Measurements from ENCODE around the gene ADRB2. TPM values are rescaled to one million over a fixed set of nuclear protein-coding genes. Genes with fewer than 3 reads are reported as not detected.
"Not testable (repeated sequence)": the region's sequence is repeated elsewhere in the genome, so short reads cannot be mapped to it uniquely, and the experiment has no call there.

ADRB2 gene
- total RNA-seq, 1 donor from 2014 or later, result 0.81 TPM

GRCh38 chr5:148849461-148849860 is 23.1 kb downstream of the ADRB2 start:
- intact Hi-C loops (cut with micrococcal nuclease), result loop anchor here (1.0 to 2.0 kb wide), 3 partner anchors 23 to 229 kb away; partner anchors contain the start of gene ADRB2

- intact Hi-C loops (cut with micrococcal nuclease), result no loop called here
Observed at GRCh38 chr5:148850836-148851235, 24.4 kb downstream of the ADRB2 start.

DNA sequence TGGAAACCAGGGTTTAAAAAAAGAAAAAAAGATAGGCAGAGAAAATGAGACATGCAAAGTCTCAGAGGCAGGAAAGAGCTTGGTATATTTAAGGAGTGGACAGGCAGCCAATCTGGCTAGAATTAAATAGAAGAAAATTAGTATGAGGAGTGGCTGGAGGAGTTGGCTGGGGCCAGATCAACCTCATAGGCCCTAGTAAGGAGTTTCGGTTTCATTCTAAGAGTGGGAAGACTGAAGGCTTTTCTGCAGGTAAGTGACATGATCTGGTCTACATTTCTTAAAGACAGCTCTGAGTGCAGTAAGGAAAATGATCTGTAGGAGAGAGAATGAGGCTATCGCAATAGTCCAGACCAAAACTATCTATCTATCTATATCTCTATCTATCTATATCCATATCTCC is 27.5 kb downstream of the ADRB2 start:
- intact Hi-C loops (cut with micrococcal nuclease), result no loop called here

GRCh38 chr5:148855249-148856008 is 29.0 kb downstream of the ADRB2 start:
- intact Hi-C loops (cut with micrococcal nuclease), result loop anchor here (1.0 kb wide), 1 partner anchor 29 kb away; the partner anchor contains the start of gene ADRB2

DNA sequence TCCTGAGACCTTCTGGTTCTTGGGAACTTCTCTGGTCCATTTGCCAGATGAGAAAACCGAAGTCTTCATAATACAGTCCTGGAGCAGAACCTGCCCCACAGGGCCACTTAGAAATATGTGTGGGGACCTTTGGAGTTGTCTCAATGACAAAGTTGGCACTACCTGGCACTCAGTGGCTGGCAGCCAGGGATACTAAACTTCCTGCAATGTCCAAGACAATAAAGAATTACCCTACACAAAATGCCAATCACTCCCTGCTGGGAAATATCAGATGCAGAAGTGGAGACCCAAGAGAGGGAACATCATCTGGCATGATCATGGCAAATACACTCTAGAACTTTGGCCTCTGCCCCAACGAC is 29.6 kb downstream of the ADRB2 start:
- intact Hi-C loops (cut with micrococcal nuclease), result loop anchor here (1.0 kb wide), 1 partner anchor 30 kb away; the partner anchor contains the start of gene ADRB2

DNA sequence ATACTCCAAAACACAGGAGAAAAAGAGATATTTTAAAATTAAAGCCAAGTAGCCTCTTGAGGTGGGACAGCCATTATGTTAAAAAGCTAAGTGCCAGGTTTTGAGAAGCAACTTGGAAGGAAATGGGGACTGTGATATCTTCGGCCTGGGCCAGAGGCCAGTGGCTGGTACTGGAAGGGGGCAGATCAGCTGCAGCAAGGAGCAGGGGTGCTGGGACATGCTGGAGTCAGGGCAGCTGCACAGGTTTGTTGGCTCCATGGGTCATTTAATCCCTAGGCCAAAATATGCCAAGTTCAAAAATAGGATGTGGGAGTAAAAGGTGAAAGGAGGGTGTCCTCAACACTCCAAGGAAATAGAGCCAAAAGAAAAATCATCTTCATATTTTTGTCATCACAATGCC is 30.0 kb downstream of the ADRB2 start:
- intact Hi-C loops (cut with micrococcal nuclease), result loop anchor here (1.0 kb wide), 1 partner anchor 30 kb away; the partner anchor contains the start of gene ADRB2

GRCh38 chr5:148857474-148857873 is 31.1 kb downstream of the ADRB2 start:
- intact Hi-C loops (cut with micrococcal nuclease), result no loop called here

- intact Hi-C loops (cut with micrococcal nuclease), result no loop called here
Observed at GRCh38 chr5:148858106-148858505, 31.7 kb downstream of the ADRB2 start.

GRCh38 chr5:148858547-148858946 is 32.1 kb downstream of the ADRB2 start:
- intact Hi-C loops (cut with micrococcal nuclease), result no loop called here

GRCh38 chr5:148859703-148860102 is 33.3 kb downstream of the ADRB2 start:
- intact Hi-C loops (cut with micrococcal nuclease), result no loop called here

- intact Hi-C loops (cut with micrococcal nuclease), result no loop called here
Observed at GRCh38 chr5:148860599-148860998, 34.2 kb downstream of the ADRB2 start.

DNA sequence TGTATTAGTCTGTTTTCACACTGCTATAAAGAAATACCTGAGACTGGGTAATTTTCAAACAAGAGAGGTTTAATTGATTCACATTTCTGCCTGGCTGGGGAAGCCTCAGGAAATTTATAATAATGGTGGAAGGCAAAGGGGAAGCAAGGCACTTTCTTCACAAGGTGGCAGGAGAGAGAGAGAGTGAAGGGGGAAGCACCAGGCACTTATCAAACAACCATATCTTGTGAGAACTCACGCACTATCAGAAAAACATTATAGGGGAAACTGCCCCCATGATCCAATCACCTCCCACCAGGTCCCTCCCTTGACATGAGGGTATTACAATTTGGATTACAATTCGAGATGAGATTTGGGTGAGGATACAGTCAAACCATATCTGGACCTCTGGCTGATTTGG is 34.7 kb downstream of the ADRB2 start:
- intact Hi-C loops (cut with micrococcal nuclease), result no loop called here

GRCh38 chr5:148861696-148862095 is 35.3 kb downstream of the ADRB2 start:
- intact Hi-C loops (cut with micrococcal nuclease), result no loop called here

GRCh38 chr5:148864113-148864841 is 37.9 kb downstream of the ADRB2 start:
- intact Hi-C loops (cut with micrococcal nuclease), result no loop called here

GRCh38 chr5:148866024-148866423 is 39.6 kb downstream of the ADRB2 start:
- intact Hi-C loops (cut with micrococcal nuclease), result no loop called here

DNA sequence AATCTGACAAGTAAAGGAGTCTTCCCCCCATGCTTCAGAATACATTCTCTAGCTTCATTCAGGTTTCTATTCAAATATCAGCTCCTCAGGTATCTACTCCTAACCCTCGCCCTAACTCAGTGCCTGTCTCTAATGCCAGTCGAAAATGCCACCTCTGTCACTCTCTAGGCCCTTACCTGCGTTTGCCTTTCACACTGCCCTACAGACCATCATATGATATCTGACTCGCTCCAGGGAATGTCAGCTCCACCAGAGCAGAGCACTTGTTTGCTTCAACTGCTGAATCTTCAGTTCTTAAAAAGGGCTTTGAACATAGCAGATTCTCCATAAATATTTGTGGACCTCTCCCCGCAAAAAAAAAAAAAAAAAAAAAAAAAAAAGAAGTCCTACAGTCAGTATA is 46.7 kb downstream of the ADRB2 start:
- intact Hi-C loops (cut with micrococcal nuclease), result no loop called here

DNA sequence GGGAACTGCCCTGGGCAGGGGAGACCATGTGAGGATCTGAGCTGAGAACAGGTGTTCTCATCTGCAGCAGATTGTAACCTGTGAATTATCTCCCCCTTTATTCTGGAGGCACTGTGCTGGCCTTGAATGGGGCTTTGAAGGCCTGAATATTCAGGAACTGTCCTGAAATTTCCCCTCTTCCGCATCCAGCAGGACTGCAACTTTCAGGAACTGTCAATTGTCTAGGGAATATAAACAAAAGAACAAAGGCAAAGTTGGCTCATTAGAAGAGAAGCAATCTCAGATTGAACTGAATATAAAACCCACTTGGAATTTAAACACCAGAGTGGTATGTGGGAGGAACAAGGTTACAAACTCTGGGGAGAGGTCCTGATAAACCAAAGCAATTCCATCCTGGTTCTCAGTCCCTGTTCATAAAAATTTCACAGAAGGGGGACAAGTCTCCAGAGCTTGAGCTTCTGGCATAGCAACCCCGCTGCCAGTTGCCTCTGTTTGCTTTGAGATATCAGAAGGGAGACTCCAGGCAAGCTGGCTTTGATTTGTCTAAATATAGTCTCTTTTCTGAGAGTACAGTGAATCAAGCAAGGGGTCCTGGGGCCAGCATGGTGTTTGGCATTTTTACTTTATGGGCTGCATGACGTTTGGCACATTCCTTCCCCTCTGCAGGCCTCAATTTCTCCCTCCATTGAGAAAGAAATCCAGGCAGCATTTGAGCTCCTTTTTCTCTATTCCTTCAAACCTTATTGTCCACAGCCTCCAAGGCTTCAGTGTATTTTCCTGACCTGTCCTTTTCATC is 47.5 kb downstream of the ADRB2 start:
- intact Hi-C loops (cut with micrococcal nuclease), result no loop called here

- intact Hi-C loops (cut with micrococcal nuclease), result no loop called here
Observed at GRCh38 chr5:148875205-148875875, 48.9 kb downstream of the ADRB2 start.

- intact Hi-C loops (cut with micrococcal nuclease), result not testable (repeated sequence)
Observed at GRCh38 chr5:148877436-148877835, 51.0 kb downstream of the ADRB2 start.

Measured in T-helper 1 cell treated with Interleukin-12 subunit alpha and Interleukin-12 subunit beta and Interleukin-4 antibody, amounts not matched to agents 30 ng/mL and 1 ng/mL, for 36 hours (primary cell).